ENCODE measurements around the gene RFX3. TPM values are rescaled to one million over a fixed set of nuclear protein-coding genes. Genes with fewer than 3 reads are reported as not detected.

The RFX3 gene
- total RNA-seq, 1 donor from 2014 or later, result 1.6 TPM

- DNase-seq (ENCODE audit: low read depth), result no peak
- TF ChIP-seq CTCF (conservative IDR thresholded peaks at IDR 0.05; ENCODE audit: low read depth, low read length), result no peak
- no peak overlapping the region for H3K4me3 ChIP-seq (ENCODE audit: low read depth, low read length)
These were observed 320.2 kb downstream of the RFX3 start for GRCh38 chr9:3205421-3206095.

GRCh38 chr9:3200331-3200774, 325.4 kb downstream of the RFX3 start:
- TF ChIP-seq CTCF (conservative IDR thresholded peaks at IDR 0.05; ENCODE audit: low read depth, low read length), result no peak
- H3K4me3 ChIP-seq (ENCODE audit: low read depth, low read length), result no peak overlapping the region
- no peak for DNase-seq (ENCODE audit: low read depth)

- no peak for DNase-seq (ENCODE audit: low read depth)
These were observed 332.0 kb downstream of the RFX3 start for GRCh38 chr9:3193791-3194190.

GRCh38 chr9:3191715-3192114, 334.1 kb downstream of the RFX3 start:
- DNase-seq (ENCODE audit: low read depth), result no peak
- TF ChIP-seq CTCF (conservative IDR thresholded peaks at IDR 0.05; ENCODE audit: low read depth, low read length), result no peak
- H3K4me3 ChIP-seq (ENCODE audit: low read depth, low read length), result no peak overlapping the region

More at GRCh38 chr9:3193791-3194190, 332.0 kb downstream of the RFX3 start:
- TF ChIP-seq CTCF (conservative IDR thresholded peaks at IDR 0.05; ENCODE audit: low read depth, low read length), result no peak
- no peak overlapping the region for H3K4me3 ChIP-seq (ENCODE audit: low read depth, low read length)

GRCh38 chr9:3189113-3189861, 336.5 kb downstream of the RFX3 start:
- DNase-seq (ENCODE audit: low read depth), result no peak
- TF ChIP-seq CTCF (conservative IDR thresholded peaks at IDR 0.05; ENCODE audit: low read depth, low read length), result no peak
- H3K4me3 ChIP-seq (ENCODE audit: low read depth, low read length), result no peak overlapping the region

GRCh38 chr9:3186751-3187150, 339.1 kb downstream of the RFX3 start:
- DNase-seq (ENCODE audit: low read depth), result no peak
- no peak overlapping the region for H3K4me3 ChIP-seq (ENCODE audit: low read depth, low read length)
- TF ChIP-seq CTCF (conservative IDR thresholded peaks at IDR 0.05; ENCODE audit: low read depth, low read length), result no peak
